Stimulated activated CD4-positive, alpha-beta T cell treated with anti-CD3 and anti-CD28 coated beads, Interleukin-4, amount 100 ng/mL, for 1 hour (primary cell): ENCODE measurements around the gene HMCN2.

Experiments
- DNase-seq: peaks from one replicate; pipeline ENCODE4 v3.0.0-alpha.2; 2020

The HMCN2 gene, protein sequence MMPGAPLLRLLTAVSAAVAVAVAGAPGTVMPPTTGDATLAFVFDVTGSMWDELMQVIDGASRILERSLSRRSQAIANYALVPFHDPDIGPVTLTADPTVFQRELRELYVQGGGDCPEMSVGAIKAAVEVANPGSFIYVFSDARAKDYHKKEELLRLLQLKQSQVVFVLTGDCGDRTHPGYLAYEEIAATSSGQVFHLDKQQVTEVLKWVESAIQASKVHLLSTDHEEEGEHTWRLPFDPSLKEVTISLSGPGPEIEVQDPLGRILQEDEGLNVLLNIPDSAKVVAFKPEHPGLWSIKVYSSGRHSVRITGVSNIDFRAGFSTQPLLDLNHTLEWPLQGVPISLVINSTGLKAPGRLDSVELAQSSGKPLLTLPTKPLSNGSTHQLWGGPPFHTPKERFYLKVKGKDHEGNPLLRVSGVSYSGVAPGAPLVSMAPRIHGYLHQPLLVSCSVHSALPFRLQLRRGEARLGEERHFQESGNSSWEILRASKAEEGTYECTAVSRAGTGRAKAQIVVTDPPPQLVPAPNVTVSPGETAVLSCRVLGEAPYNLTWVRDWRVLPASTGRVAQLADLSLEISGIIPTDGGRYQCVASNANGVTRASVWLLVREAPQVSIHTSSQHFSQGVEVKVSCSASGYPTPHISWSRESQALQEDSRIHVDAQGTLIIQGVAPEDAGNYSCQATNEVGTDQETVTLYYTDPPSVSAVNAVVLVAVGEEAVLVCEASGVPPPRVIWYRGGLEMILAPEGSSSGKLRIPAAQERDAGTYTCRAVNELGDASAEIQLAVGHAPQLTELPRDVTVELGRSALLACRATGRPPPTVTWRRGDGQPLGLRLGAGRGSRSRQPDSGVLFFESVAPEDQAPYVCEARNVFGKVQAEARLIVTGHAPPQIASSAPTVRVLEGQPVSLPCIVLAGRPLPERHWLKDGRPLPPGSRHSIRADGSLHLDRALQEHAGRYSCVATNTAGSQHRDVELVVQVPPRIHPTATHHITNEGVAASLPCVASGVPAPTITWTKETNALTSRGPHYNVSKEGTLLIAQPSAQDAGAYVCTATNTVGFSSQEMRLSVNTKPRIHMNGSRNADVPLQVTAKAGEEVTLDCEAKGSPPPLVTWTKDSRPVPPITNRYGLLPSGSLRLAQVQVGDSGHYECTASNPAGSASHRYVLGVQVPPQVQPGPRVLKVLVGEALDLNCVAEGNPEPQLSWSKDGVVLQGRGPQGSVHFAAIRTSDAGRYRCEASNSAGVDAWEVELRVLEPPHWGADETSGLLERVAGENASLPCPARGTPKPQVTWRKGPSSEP (N-terminal part only)

DNA sequence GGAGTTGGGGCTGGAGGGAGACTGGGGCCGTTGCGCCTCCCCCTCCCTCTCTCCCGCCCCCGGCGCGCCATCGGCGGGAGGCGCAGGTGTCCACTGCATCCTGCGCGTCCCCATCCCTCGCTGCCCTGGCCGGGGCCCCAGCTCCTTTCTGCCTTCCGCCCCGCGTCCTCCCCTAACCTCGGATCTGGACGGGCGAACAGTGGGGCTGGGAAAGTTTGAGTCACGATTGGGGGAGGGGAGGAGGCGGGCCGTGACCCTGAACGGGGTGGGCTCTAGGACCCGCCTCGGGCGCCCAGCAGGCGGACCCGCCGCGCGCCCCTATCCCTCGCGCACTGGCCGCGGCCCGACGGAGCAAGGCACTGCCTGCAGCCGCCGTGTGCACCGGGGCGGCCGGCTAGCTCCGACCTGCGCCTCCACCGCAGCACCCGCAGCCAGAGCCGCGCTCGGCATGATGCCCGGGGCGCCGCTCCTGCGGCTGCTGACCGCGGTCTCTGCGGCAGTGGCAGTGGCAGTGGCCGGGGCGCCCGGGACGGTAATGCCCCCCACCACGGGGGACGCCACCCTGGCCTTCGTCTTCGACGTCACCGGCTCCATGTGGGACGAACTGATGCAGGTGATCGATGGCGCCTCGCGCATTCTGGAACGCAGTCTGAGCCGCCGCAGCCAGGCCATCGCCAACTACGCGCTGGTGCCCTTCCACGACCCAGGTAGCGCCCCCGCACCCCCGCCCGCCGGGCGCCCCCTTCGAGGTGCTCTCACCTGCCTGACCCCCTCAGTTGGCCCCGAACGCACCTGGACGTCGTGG is at the start of gene HMCN2:
Gene HMCN2 (plus strand): TSS at position 330 of the 805 bp plus-strand sequence. CDS start 119 bp downstream, at position 449.
- DNase-seq: no peak

DNA sequence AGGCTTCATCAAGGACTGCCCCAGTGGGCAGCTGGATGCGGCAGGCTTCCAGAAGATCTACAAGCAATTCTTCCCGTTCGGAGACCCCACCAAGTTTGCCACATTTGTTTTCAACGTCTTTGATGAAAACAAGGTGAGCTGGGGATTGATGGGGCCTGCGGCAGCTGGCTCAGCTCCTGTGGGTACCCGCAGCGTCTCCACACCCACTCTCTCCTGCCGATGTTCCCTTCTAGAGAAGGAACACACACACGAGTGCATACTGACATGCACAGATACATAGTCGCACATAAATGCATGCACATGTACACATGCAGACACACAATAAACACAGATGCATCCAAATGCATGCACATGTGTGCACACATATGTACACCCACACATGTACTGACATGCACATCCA is 47.7 kb upstream of the HMCN2 start:
- no peak for DNase-seq

DNA sequence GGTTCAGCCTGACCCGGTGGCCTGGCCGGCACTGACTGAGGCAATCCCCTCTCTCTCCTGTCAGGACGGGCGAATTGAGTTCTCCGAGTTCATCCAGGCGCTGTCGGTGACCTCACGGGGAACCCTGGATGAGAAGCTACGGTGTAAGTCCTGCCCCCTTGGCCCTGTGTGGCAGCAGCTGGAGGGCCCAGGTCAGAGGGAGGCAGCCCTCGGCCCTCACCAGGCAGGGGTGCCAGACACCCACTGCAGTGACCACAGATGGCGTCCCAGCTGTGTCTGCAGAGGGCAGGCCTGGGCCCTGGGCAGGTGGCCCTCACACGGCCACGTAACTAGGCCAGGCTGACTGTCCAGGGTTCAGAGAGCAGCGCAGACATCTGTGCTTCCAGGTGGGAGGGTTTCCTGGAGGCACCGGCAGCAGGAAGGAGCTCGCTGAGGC is 45.9 kb upstream of the HMCN2 start:
- no peak for DNase-seq

DNA sequence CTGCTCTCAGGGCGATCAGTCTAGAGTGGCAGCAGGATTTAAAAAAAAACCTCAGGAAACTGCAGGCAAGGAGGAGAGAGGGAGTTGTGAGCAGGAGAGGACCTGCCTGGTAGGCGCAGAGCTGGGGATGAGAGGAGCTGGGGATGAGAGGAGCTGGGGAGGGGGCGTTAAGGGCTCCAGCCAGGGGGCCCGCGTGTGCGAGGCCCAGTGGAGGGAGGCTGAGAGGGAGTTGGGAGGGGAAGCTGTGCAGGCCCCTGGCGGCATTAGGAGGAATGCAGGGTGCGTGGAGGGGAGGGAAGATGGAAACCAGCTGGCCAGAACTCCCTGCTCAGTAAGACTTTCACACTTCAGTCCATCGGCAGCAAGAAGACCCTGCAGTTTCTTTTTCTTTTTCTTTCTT is 45.2 kb upstream of the HMCN2 start:
- DNase-seq: no peak

GRCh38 chr9:130222833-130223232 is 42.7 kb upstream of the HMCN2 start:
- no peak for DNase-seq

GRCh38 chr9:130225071-130225470 is 40.5 kb upstream of the HMCN2 start:
- no peak for DNase-seq

- DNase-seq: no peak
Measured at GRCh38 chr9:130225586-130225985, 40.0 kb upstream of the HMCN2 start.

DNA sequence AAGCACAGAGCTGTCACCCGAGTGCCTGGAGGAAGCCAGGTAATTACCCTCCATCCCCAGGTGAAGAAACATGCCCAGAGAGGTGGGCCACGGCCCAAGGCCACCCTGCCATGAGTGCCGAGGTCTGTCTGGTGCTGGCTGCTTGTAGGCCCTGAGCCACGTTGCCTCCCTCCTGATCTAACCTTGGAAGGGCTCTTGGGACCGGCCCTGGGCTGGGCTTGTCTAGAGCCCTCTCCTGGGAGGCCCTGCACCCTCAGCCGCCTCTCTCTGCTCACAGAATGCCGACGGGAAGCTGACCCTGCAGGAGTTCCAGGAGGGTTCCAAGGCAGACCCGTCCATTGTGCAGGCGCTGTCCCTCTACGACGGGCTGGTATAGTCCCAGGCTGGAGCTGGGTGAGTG is 39.4 kb upstream of the HMCN2 start:
- DNase-seq: no peak

DNA sequence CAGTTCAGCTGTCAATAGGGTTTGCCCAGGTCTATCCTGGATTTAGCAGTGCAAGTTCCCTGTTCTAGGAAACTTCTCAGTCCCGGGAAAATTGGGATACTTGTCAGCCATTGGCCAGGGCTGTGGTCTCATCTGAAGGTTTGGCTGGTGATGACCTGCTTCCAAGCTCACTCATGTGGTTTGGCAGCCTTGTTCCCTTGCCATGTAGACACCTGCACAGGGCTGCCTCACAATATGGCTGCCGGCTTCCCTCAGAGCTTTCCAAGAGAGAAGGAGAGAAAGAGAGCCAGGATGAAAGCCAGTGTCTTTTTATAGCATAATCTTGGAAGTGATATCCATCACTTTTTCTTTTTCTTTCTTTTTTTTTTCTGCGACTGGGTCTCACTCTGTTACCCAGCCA is 37.7 kb upstream of the HMCN2 start:
- no peak for DNase-seq

GRCh38 chr9:130229759-130230158 is 35.8 kb upstream of the HMCN2 start:
- DNase-seq: no peak

DNA sequence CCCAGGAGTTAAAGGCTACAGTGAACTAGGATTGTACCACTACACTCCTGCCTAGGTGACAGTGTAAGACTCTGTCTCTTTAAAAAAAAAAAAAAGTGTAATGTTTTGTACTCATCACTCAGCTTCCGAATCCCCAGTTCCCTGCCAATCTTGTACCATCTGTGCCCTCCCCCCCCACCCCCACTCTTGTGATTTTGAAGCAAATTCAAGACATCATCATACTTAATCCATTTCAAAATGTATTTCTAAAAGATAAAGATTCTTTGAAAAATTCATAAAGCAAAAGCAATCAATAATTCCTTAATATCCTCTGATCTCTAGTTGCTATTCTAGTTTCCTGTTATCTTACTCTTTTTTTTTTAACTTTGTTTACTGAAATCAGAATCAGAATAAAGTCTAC is 34.9 kb upstream of the HMCN2 start:
- no peak for DNase-seq

DNA sequence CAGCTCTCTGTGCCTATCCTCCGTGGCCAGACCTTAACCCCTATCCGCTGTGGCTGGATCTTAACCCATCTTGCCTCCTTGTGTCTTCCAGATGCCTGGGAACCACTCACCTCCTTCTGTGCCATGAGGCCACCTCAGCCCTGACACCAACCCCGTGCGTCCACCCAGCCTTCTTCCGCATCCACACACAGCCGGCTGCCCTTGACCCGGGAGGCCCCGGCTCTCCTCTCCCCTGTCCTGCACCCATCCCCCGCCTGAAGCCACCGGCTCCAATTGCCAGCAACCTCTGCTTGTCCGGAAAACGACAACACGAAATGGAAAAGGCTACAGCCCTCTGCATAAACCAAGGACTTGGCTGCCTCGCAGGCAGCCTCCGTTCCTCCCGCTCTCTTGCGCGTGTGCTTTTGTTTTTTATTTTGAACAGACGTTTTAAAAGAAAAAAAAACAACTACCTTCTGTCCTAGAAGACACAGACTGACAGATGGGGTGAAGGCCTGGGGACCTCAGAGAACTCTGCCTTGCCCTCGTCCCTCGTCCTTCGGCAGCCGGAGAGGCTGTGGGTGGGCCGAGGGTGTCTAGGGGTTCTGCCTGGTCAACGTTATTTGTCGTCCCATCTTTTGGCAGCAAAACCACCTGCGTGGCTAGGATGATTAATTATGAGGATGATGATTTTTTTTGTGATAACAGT is 32.5 kb upstream of the HMCN2 start:
- DNase-seq: no peak

DNA sequence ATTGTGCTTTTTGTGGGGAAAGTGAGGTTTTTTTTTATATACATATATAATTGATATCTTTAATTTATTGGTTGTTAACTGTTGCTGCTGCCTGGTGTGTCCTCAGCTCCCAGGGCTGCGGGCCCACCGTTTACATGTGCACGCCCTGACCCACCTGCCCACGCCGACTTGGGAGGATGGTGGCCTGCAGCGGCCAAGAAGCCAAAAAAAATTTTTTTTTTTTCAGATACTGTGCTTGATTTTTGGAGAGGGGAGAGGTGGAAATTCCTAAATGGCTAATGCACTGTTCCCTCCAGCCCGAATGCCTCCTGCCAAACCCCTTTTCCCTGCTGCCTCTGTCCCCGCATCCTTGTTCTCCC is 32.0 kb upstream of the HMCN2 start:
- no peak for DNase-seq

DNA sequence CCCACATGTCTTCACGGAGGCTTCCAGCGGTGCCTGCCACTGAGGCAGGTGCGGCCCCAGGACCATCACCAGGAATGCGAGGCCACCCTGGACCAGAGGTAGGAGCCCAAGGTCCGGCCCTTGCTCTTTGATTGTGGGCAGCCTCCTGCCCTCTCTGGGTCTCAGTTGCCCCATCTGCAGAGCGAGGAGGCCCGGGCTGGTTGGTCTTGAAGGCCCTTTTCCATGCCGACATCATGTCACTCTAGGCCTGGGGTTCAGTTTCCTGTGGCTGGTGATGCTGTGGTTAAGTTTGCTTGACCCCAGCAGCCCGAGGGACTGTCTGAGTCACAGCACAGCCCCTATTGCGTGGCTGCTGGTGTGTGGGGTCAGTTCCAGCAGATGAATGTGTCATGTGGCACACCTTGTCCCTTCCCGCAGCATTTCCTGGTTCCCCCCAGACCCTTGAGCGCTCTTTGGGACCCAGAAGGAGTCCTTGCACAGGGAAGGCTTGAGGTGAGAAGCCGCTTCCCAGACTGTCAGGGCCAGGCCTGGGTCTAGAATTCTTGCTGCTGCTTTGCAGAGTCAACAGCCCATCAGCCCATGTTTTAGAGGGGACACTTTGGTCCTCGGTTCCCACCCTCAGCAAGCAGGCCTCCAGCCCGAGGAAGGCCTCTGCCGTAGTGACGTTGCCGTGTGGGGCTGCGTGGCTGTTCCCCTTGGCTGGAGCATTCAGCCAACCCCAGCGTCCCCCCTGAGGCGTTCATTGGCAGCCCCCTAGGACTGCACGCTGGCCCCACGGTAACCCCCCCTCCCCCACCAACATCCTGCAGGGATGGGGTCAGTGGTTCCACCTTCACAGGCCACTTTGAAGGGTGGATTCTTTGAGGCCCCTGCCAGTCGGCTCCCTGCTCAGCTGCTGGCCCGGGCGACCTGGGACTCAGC is 31.0 kb upstream of the HMCN2 start:
- DNase-seq: no peak

DNA sequence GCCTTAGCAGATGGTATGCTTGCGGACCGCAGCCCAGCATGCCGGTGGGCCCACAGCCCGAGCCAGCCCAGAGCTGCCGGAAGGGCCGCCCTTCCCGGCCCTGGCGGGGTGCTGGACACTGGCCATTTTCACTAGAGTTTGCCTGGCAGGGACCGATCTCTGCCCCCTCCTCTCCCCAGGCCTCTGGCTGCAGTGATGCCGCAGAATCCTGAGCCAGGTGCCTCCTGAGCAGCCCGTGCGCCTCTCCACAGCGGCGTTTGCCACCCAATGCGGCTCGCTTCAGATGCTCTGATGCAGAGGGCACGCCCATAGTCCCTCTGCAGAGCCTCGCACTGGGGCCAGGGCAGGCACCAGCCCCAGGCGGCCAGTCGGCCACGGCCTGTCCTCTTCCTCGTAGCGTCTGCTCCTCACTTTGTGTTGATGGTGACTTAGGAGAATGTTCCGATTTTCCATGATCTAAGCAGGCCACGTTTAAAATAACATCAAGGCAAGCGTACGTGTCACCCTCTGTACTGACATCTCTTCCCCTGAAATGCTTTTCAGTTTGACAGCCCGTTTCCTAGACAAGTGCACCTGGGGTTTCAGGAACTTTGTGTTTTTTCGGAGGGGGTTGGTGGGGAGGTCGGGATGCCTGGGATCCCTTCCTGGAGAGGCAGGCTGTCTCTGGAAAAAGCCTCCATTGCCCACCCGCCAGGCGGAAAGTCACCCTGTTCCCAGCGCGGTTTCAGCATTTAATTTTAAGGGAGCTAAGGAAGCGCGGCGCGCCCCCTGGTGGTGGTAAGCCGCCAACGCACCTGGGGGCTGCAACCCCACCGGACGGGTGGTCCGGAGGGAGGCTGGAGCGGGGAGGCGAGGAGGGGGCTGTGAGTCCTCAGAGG is 29.8 kb upstream of the HMCN2 start:
- DNase-seq: peak; percentile 68

- no peak for DNase-seq
Measured at GRCh38 chr9:130236436-130236985, 29.0 kb upstream of the HMCN2 start.

DNA sequence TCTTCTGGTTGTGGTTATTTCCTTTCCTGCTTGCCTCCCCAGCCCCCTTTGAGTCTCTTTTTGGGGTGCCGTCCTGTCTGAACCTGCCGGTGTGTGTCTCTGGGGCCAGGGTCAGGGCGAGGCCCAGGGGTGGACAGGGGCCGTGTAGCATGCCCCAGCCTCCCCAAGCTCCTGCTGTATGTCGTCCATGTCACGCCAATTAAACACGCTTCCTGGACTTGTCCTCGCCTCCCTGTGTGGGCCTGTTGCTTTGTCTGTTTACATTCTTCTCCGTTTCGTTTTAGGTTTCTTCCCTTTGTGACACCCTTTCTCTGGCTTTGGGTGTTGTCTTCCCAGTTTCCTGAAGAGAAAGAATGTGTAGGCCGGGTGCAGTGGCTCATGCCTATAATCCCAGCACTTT is 28.5 kb upstream of the HMCN2 start:
- no peak for DNase-seq

- DNase-seq: no peak
Measured at GRCh38 chr9:130237763-130238524, 27.6 kb upstream of the HMCN2 start.

GRCh38 chr9:130239363-130239695 is 26.2 kb upstream of the HMCN2 start:
- DNase-seq: no peak
